ENCODE results near the gene MICAL3. TPM values are rescaled to one million over a fixed set of nuclear protein-coding genes. Genes with fewer than 3 reads are reported as not detected.

MICAL3 gene
- total and polyA plus RNA-seq, 9 of the 15 experiments (the other 6 are each of a cell fraction or from before 2014, with no cell fraction given): 0.53 to 32.1 (median 12.3) TPM

- H3K27me3 ChIP-seq (ENCODE audit: control insufficient read depth in 2 of 2, insufficient read depth in 2 of 2, low read length in 2 of 2): no peaks in the 10 kb centered on the region
- peak overlapping the region; percentile 48 to 53; a peak in 2 of 4 replicates for H3K9ac ChIP-seq (ENCODE audit: insufficient read depth in 1 of 2, low read depth in 2 of 2, low read length in 2 of 2)
- H3K4me1 ChIP-seq (replicated peaks in 1 of 2; ENCODE audit: control insufficient read depth in 2 of 2, insufficient read depth in 2 of 2, low read length in 2 of 2): peaks cover 69 to 83% of the 10 kb centered on the region in 2 experiments
- POLR2A ChIA-PET: interaction anchor here (0.7 to 1.7 kb wide), 7 partner anchors 11 to 177 kb away, joined by 3 to 10 read pairs (median 4); no protein-coding TSS in a partner anchor
- H3K79me2 ChIP-seq (ENCODE audit: control insufficient read depth, insufficient read depth, low read length): peaks cover 88% of the 10 kb centered on the region
- intact Hi-C loops (cut with micrococcal nuclease) (loop anchor here (2.0 kb wide), 1 partner anchor 159 kb away; the partner anchor contains the start of gene PEX26), in situ Hi-C loops (cut with MboI) (no loop called here)
- H3K9me3 ChIP-seq (replicated peaks; ENCODE audit: control insufficient read depth, insufficient read depth, low read depth, low read length): no peaks in the 10 kb centered on the region
- H3K4me2 ChIP-seq (ENCODE audit: insufficient read depth, low read length): peak overlapping the region; percentile 83
- peaks cover 8% of the 10 kb centered on the region for H3K9me1 ChIP-seq (ENCODE audit: control insufficient read depth, insufficient read depth, low read length)
- H4K20me1 ChIP-seq (replicated peaks; ENCODE audit: control insufficient read depth, insufficient read depth, low read length): peaks cover 38% of the 10 kb centered on the region
- DNase-seq (ENCODE audit: extremely low read depth in 1 of 4, low spot score in 3 of 4) (peak; percentile 91 to 95 (median 93)), ATAC-seq (peak; percentile 84), FAIRE-seq (peak; percentile 87)
- 0% methylated on average over 6 of the region's 6 CpGs for WGBS (ENCODE audit: insufficient coverage, low coverage, missing lambda C conversion rate)
- no peaks in the 10 kb centered on the region for H3K36me3 ChIP-seq (ENCODE audit: control insufficient read depth, insufficient read depth, low read length)
- no TSS peak for BruUV-seq (replicated peaks)
- no peak overlapping the region for H3K4me3 ChIP-seq
- peak overlapping the region; percentile 63 for H2AFZ ChIP-seq (ENCODE audit: low read depth, low read length)
- CTCF ChIA-PET (ENCODE audit: low intra/inter-chr PET ratio): no interaction called here
- peak overlapping the region; percentile 74 for H3K27ac ChIP-seq (ENCODE audit: extremely low read depth, low read depth, low read length)
- TF ChIP-seq, protein P1, sequence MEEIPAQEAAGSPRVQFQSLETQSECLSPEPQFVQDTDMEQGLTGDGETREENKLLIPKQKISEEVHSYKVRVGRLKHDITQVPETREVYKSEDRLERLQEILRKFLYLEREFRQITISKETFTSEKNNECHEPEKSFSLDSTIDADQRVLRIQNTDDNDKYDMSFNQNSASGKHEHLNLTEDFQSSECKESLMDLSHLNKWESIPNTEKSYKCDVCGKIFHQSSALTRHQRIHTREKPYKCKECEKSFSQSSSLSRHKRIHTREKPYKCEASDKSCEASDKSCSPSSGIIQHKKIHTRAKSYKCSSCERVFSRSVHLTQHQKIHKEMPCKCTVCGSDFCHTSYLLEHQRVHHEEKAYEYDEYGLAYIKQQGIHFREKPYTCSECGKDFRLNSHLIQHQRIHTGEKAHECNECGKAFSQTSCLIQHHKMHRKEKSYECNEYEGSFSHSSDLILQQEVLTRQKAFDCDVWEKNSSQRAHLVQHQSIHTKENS (CRISPR knock-in tag; IDR thresholded peaks at IDR 0.05): no peak
- peak in 1 of 2 experiments; percentile 11; a peak in 1 of 4 replicates for TF ChIP-seq TRIM24 (IDR thresholded peaks at IDR 0.05)
- no peak; the same call in 1 of the 2 replicates for TF ChIP-seq TARDBP (IDR thresholded peaks at IDR 0.05)
- no peak for TF ChIP-seq GATAD2A (IDR thresholded peaks at IDR 0.05)
- TF ChIP-seq PHF20 (IDR thresholded peaks at IDR 0.05; ENCODE audit: partially characterized antibody): no peak
- no peak for TF ChIP-seq ZNF174 (CRISPR knock-in tag; IDR thresholded peaks at IDR 0.05)
- TF ChIP-seq CTBP1 (IDR thresholded peaks at IDR 0.05; ENCODE audit: borderline replicate concordance): peak; percentile 89
- no peak for TF ChIP-seq HOXB6 (CRISPR knock-in tag; IDR thresholded peaks at IDR 0.05; ENCODE audit: borderline replicate concordance)
- no peak for TF ChIP-seq MTF1 (CRISPR knock-in tag; IDR thresholded peaks at IDR 0.05; ENCODE audit: borderline replicate concordance)
- TF ChIP-seq RBM22 (IDR thresholded peaks at IDR 0.05; ENCODE audit: low read depth, low read length, poor library complexity, severe bottlenecking): no peak
- peak; percentile 73; the same call in 1 of the 2 replicates for TF ChIP-seq HLTF (IDR thresholded peaks at IDR 0.05)
- TF ChIP-seq PBX2 (CRISPR knock-in tag; IDR thresholded peaks at IDR 0.05; ENCODE audit: low read depth): peak; percentile 57
- TF ChIP-seq PBX2 (tag; conservative IDR thresholded peaks at IDR 0.05; ENCODE audit: low read depth): 0 out of 2 replicates have a peak, but pooled peaks have one; percentile 38
- 0 out of 4 replicates have a peak, but pooled peaks of 1 of the 2 experiments have one; percentile 62 for TF ChIP-seq HDAC1 (IDR thresholded peaks at IDR 0.05)
Observed at GRCh38 chr22:17917490-17917983, 106.8 kb downstream of the MICAL3 start.

Measured in K562 (cell line).